T-helper 2 cell treated with Interferon-gamma antibody and Interleukin-4, amounts not matched to agents 100 ng/mL and 5 ng/mL, for 36 hours (primary cell): ENCODE data around the gene MBTPS1. TPM values are rescaled to one million over a fixed set of nuclear protein-coding genes. Genes with fewer than 3 reads are reported as not detected.

Experiments used
- intact Hi-C: fragments of 100-400 bp; cut with micrococcal nuclease; formaldehyde crosslinking; loops from one replicate; pipeline ENCODE4 v1.15.1; 2023
- total RNA-seq: library from RNA; stranded (reverse); gene quantifications from 2 replicates; pipeline ENCODE4 v1.2.3, GENCODE V29; 2022

MBTPS1 gene
- total RNA-seq, 1 donor from 2014 or later: 55.6 TPM

- intact Hi-C loops: no loop called here
Measured at GRCh38 chr16:84014570-84015327, 102.0 kb downstream of the MBTPS1 start.

- intact Hi-C loops: no loop called here
Measured at GRCh38 chr16:84013787-84014569, 102.8 kb downstream of the MBTPS1 start.

GRCh38 chr16:84009282-84009681 lies 107.5 kb downstream of the MBTPS1 start:
- intact Hi-C loops: no loop called here

GRCh38 chr16:84007965-84008364 lies 108.8 kb downstream of the MBTPS1 start:
- intact Hi-C loops: no loop called here

- intact Hi-C loops: no loop called here
Measured at GRCh38 chr16:84007520-84007919, 109.2 kb downstream of the MBTPS1 start.

GRCh38 chr16:84005391-84005790 lies 111.4 kb downstream of the MBTPS1 start:
- intact Hi-C loops: no loop called here

- intact Hi-C loops: no loop called here
Measured at GRCh38 chr16:84004442-84004841, 112.3 kb downstream of the MBTPS1 start.

Other genes starting within 250 kb of the MBTPS1 start
- gene MLYCD, start 217.8 kb downstream of the MBTPS1 start, total RNA-seq: 5.2 and 5.8 TPM in 2 replicates
- gene OSGIN1, start 163.7 kb downstream of the MBTPS1 start, total RNA-seq: 0.84 and 0.89 TPM in 2 replicates
- gene NECAB2, start 148.7 kb downstream of the MBTPS1 start, total RNA-seq: not detected in 2 replicates
- gene SLC38A8, start 74.1 kb downstream of the MBTPS1 start, total RNA-seq: not detected in 2 replicates
- 11.5 and 13.3 TPM in 2 replicates for gene HSDL1, start 28.2 kb upstream of the MBTPS1 start, total RNA-seq
- not detected in 2 replicates for gene DNAAF1, start 28.4 kb upstream of the MBTPS1 start, total RNA-seq
- gene TAF1C, start 70.1 kb upstream of the MBTPS1 start, total RNA-seq: 58.4 and 63.4 TPM in 2 replicates
- not detected in 2 replicates for gene ADAD2, start 74.2 kb upstream of the MBTPS1 start, total RNA-seq
- not detected in 2 replicates for gene KCNG4, start 123.1 kb upstream of the MBTPS1 start, total RNA-seq
- not detected in 2 replicates for gene WFDC1, start 177.9 kb upstream of the MBTPS1 start, total RNA-seq